Measurements from ENCODE around the gene FYB2. TPM values are rescaled to one million over a fixed set of nuclear protein-coding genes. Genes with fewer than 3 reads are reported as not detected.

The FYB2 gene
- total and polyA plus RNA-seq, 2 experiments from 2014 or later: 0.45 to 0.48 TPM

GRCh38 chr1:56758135-56758534, 61.1 kb downstream of the FYB2 start:
- peak in 1 of 2 donors; percentile 49 for DNase-seq (ENCODE audit: low read depth in 1 of 2, low spot score in 1 of 2)
- Histone ChIP-seq H3K9me3 (ENCODE audit: low read depth) (no peaks in the 10 kb centered on the region), H3K27me3 (no peaks in the 10 kb centered on the region), H3K27ac (no peak overlapping the region), H3K4me3 (no peak overlapping the region), H3K36me3 (no peaks in the 10 kb centered on the region), H3K4me1 (ENCODE audit: low read depth) (peaks cover 3% of the 10 kb centered on the region)
- no peak for TF ChIP-seq CTCF (IDR thresholded peaks at IDR 0.05; ENCODE audit: low read depth, low read length)

GRCh38 chr1:56755911-56756310, 63.3 kb downstream of the FYB2 start:
- Histone ChIP-seq H3K27me3 (no peaks in the 10 kb centered on the region), H3K36me3 (no peaks in the 10 kb centered on the region), H3K27ac (no peak overlapping the region), H3K9me3 (ENCODE audit: low read depth) (no peaks in the 10 kb centered on the region), H3K4me1 (ENCODE audit: low read depth) (peaks cover 14% of the 10 kb centered on the region), H3K4me3 (no peak overlapping the region)
- no peak for DNase-seq (ENCODE audit: low read depth in 1 of 2, low spot score in 1 of 2)
- TF ChIP-seq CTCF (IDR thresholded peaks at IDR 0.05; ENCODE audit: low read depth, low read length): no peak

GRCh38 chr1:56754708-56755479, 64.3 kb downstream of the FYB2 start:
- Histone ChIP-seq H3K27ac (no peak overlapping the region), H3K9me3 (ENCODE audit: low read depth) (no peaks in the 10 kb centered on the region), H3K36me3 (no peaks in the 10 kb centered on the region), H3K4me1 (ENCODE audit: low read depth) (peaks cover 14% of the 10 kb centered on the region), H3K4me3 (no peak overlapping the region), H3K27me3 (no peaks in the 10 kb centered on the region)
- no peak for DNase-seq (ENCODE audit: low read depth in 1 of 2, low spot score in 1 of 2)
- no peak for TF ChIP-seq CTCF (IDR thresholded peaks at IDR 0.05; ENCODE audit: low read depth, low read length)

GRCh38 chr1:56745231-56745630, 74.0 kb downstream of the FYB2 start:
- Histone ChIP-seq H3K27me3 (no peaks in the 10 kb centered on the region), H3K4me3 (no peak overlapping the region), H3K36me3 (no peaks in the 10 kb centered on the region), H3K9me3 (ENCODE audit: low read depth) (no peaks in the 10 kb centered on the region), H3K4me1 (ENCODE audit: low read depth) (no peaks in the 10 kb centered on the region), H3K27ac (no peak overlapping the region)
- no peak for DNase-seq (ENCODE audit: low read depth in 1 of 2, low spot score in 1 of 2)
- TF ChIP-seq CTCF (IDR thresholded peaks at IDR 0.05; ENCODE audit: low read depth, low read length): no peak

- no peaks in the 10 kb centered on the region for H3K9me3 ChIP-seq (ENCODE audit: low read depth)
- H3K27me3 ChIP-seq: no peaks in the 10 kb centered on the region
- TF ChIP-seq CTCF (IDR thresholded peaks at IDR 0.05; ENCODE audit: low read depth, low read length): no peak
- H3K4me3 ChIP-seq: no peak overlapping the region
- H3K27ac ChIP-seq: no peak overlapping the region
- H3K4me1 ChIP-seq (ENCODE audit: low read depth): peaks cover 3% of the 10 kb centered on the region
- DNase-seq (ENCODE audit: low read depth in 1 of 2, low spot score in 1 of 2): no peak
- H3K36me3 ChIP-seq: no peaks in the 10 kb centered on the region
Observed at GRCh38 chr1:56728964-56729363, 90.2 kb downstream of the FYB2 start.

Data from cardiac muscle cell (in vitro differentiated cells and primary cell).